GM21390 (cell line): ENCODE results near the gene FEN1.

Experiments
- ATAC-seq: cut with Tn5 transposase; IDR thresholded peaks from one replicate; pipeline ENCODE4 v1.9.1; 2021; ENCODE audit not compliant: unreplicated experiment

FEN1 gene

GRCh38 chr11:61816736-61817455, 24.2 kb downstream of the FEN1 start, which contains the start of gene FADS1:
FADS1 (minus strand) TSS chr11:61817003; CDS start chr11:61816929, 74 bp downstream.
- ATAC-seq: peak; percentile 51

DNA sequence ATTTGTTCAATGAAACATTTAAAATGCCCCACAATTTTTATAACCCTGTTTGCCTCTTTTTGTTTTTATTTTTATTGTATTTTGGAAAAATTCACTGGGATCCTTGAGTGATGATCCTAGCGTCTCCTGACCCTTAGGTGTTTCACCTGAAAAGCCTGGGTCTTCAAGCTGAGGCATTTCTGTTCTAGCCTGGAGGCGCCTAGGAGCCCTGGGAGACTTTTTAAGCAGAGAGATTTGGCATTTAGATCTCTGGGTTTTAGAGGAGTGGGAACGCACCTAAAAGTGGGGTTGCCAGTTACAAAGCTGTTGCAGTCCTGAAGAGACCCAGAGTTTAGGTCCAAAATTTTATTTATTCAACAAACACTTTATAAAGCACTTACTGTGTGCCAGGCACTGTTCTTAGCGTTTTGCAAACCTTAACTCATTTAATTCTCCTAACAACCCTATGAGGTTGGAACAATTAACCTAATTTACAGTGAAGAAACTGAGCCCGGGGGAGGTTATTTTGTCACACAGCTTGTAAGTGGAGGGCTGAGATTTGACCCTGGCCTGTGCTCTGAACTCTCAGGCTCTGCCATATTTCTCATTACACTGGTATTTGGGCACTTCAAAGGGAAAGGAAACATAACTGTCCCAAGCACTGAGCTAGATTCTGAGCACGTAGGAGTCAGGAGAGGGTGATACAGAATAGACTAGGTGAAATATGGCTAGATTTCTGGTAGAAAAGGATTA, 24.9 kb downstream of the FEN1 start:
- ATAC-seq: no peak

DNA sequence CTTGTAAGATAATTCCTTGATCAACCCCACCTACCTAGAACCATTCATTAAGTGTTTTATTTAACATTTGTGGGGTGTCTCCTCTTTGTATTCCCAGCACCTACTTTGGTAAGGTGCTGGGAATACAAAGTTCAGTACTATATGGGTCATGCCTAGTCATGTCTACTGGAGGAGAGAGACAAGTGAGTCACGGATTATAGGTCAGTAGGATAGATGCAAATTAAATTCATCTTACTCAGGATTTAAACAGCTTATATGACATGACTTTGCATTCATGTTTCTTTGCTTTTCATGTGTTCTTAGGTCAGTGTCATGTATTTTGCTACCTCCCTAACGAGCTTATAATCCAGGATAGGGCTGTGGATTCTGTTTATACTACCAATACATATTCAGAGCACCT, 27.5 kb downstream of the FEN1 start:
- no peak for ATAC-seq

GRCh38 chr11:61826930-61827570, 34.3 kb downstream of the FEN1 start:
- peak; percentile 0 for ATAC-seq

DNA sequence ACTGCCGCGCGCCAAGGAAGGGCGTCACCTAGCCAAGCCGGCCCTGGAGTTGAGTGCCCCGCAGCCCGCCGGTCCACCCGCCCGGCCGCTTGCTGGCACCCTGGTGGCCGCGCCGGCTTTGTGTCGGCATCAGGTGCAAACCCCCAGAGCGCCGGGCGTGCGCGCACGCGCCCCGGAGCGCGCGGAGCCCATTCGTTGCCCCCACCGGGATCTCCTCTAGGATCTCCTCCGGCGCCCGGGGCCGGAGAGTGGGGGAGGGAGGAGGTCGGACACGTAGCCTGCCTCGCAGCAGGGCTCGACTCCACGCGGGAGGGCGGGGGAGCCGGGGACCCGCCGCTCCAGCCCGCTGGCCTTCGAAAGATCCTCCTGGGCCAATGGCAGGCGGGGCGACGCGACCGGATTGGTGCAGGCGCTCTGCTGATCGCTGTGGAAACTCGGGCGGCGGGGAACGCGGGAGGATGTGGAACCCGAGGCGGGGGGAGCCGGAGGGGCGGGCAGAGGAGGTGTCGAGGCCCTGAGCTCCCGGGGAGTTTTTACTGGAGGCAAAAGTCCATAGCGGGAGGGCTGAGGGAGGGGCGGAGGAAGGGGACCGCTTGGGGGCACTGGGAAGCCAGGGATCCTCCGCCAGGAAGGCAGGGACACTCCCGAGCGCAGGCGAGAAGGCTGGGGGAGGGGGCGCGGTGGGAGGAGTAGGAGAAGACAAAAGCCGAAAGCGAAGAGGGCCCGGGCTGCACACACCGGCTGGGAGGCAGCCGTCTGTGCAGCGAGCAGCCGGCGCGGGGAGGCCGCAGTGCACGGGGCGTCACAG, 35.1 kb downstream of the FEN1 start, which contains the start of gene FADS2:
Gene FADS2 (plus strand): TSS at position 730 of the 808 bp plus-strand sequence. CDS start 91 bp downstream, outside the sequence.
- ATAC-seq: peak; percentile 75

DNA sequence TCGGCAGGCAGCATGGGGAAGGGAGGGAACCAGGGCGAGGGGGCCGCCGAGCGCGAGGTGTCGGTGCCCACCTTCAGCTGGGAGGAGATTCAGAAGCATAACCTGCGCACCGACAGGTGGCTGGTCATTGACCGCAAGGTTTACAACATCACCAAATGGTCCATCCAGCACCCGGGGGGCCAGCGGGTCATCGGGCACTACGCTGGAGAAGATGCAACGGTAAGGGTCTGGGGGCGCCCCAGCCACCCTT, 35.6 kb downstream of the FEN1 start:
- no peak for ATAC-seq

GRCh38 chr11:61828629-61829407, 36.1 kb downstream of the FEN1 start:
- no peak for ATAC-seq

- ATAC-seq: no peak
Measured at GRCh38 chr11:61829806-61830205, 37.1 kb downstream of the FEN1 start.

- ATAC-seq: no peak
Measured at GRCh38 chr11:61830237-61831105, 37.8 kb downstream of the FEN1 start.

DNA sequence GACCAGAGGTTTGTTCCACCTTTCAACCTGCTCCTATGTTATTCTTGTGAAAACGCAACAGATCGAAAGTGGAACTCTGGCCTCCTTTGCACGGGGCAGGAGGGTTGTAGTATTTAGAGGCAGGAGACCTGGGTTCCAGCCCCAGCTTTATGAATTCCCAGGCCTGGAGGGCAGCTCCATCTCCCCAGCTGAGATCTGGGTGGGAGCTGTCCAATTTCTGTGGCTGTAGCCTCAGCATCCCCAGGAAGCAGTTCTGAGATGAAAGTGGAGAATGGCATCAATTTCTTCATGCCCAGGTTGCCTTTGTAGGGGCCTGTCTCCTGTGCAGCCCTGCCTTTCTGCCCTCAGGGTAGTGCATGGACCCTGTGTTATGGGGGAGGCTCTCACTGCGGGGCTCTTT, 39.5 kb downstream of the FEN1 start:
- ATAC-seq: no peak

DNA sequence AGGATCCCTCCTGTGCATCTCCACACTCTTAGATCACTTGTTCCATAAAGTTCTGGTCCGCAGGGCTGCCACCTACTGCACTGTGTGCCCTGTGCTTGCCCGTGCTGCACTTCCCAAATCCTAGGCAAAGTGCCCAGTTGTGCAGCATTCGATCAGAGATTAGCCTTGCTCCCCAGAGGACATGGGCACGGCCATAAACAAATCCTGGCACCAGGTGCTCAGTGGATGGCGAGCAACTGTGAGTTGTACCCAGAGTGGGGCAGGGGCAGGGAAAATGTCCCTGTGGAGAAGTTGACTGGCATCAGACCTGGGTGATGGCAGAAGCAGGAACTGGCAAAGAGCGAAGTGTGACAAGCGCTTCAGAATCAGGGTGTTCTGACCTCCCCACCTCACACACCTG, 40.0 kb downstream of the FEN1 start:
- ATAC-seq: no peak

DNA sequence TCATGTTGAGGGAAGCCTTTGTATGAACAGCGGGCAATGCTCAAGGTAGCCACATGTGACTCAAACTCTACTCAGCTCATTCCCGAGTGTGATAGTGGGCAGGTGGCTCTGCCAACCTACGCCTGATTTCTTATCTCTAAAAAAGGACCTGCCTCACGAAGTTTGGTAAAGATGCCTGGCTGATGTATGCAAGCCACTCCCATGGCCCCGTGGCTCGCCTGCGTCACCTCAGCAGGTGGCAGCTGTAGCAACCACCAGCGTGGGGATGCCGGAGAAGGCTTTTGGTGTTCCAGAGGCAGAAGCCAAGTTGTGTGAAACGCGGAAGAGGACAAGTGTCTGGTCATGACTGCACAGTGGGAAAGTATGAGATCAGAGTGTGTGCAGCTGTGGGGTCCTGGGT, 40.8 kb downstream of the FEN1 start:
- no peak for ATAC-seq

DNA sequence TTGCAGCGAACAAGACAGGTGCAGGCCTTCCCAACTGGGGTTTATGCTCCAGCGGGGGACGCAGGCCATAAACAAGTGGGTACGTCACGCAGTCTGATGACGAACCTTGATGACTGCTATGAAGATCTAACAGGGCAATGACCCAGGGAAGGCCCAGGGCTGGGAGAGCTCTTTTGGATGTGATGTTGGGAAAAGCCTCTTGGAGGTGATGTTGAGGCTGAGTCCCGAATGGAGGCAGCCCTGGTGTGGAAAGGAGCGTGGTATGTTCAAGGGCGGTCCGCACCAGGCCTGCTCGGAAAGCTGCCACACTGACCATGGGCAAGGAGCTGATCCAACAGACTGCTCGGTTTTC, 41.2 kb downstream of the FEN1 start:
- ATAC-seq: no peak

DNA sequence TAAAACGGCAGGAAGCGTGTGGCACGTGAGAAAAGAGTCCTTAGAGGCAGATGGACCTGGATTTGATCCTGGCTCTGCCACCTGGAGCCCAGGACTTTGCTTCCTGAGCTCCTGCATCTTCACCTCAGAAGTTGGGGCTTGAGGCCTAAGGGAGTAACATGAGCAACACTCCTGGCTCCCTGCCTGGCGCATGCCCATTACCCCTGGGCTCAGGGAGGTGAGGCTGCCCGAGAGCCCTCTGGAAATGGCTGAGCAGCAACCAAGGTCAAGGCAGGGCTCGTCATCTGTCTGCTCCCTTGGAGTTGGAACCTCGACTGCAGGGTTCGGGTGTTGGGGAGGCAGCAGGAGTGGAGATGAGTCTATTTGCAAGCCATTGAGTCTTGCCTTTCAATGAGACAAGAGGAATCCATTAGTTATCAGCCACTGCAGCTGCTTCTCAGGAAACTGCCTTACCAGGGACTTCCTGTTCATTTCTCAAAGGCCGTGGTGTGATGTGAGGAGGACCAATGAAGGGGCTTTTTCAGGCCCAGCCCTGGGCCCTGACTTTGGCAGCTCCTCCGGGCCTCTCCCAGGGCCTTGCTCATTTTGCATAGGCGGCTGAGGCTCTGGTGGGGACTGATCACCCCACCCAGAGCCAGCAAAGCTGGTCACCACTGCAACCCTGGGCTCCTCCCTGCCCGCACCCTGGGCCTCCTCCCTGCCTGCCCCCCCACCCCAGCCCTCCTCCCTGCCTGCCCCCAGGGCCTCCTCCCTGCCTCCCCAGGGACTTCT, 41.8 kb downstream of the FEN1 start:
- peak; percentile 95 for ATAC-seq

DNA sequence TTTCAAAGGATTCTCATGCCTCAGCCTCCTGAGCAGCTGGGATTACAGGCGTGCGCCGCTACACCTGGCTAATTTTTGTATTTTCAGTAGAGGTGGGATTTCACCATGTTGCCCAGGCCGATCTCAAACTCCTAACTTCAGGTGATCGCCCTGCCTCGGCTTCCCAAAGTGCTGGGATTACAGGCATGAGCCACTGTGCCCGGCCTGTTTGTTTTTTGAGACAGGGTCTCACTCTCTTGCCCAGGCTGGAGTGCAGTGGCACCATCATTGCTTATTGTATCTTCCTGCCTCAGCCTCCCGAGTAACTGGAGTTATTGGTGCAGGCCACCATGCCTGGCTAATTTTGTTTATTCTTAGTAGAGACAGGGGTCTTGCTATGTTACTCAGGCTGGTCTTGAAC, 43.5 kb downstream of the FEN1 start:
- ATAC-seq: no peak

DNA sequence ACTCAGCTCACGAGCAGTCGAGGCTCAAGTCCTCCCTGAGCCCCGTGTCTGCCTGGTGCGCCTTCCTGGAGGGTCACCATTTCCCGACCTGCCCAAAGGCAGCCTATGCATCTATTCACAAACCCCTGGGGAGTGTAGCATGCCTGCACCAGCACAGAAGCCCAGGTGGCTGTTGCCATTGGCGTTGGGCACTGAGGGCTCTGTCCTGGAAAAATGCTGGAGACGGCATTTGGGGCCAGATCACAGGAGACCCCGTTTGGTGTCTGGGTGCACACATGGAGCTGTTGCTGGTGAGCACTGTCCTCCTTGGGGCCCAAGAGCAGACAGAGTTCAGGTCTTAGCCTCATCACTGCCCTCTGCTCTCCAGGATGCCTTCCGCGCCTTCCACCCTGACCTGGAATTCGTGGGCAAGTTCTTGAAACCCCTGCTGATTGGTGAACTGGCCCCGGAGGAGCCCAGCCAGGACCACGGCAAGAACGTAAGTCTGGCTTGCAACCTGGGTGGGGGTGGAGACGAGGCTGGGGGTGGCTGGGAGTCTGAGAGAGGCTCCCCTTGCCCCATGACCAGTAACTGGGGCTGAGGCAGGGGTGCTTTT, 44.8 kb downstream of the FEN1 start:
- no peak for ATAC-seq

- no peak for ATAC-seq
Measured at GRCh38 chr11:61838501-61838900, 45.8 kb downstream of the FEN1 start.

DNA sequence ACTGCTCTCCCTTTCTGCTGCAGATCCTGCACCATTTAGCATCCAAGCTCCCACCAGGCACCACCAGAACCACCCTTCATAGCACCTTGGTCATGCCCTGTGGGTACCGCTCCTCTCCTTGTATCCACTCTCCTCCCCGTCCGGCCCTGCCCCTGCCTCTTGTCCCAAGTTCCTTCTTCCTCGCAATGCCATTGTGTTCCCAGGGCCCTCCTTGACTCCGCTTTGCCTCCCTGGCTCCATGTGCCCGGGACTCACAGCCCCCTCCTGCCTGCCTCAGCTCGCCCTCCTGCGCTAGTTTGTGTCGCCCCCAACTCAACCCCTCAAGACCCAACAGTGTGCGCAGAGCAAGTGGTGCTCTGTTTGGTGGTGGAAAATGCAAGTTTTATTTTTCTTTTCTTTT, 46.2 kb downstream of the FEN1 start:
- no peak for ATAC-seq

DNA sequence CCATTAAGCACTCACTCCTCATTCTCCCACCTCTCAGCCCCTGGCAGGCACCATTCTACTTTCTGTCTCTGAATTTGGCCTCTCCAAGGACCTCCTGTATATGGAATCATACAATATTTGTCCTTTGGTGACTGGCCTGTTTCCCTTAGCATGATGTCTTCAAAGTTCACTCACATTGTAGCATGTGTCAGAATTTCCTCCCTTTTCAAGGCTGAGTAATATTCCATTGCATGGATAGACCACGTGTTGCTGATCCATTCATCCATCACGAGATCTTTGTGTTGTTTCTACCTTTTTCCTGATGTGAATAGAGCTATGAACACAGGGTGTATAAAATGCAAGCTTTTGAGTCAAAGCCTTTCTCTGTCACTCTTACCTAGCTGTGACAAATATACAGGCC, 47.0 kb downstream of the FEN1 start:
- ATAC-seq: no peak
